T-helper 1 cell treated with Interleukin-12 subunit alpha and Interleukin-12 subunit beta and Interleukin-4 antibody, amounts not matched to agents 30 μg/mL and 1 μg/mL, for 36 hours (primary cell): ENCODE measurements around the gene DCUN1D1.

ENCODE experiments used
- H3K27ac Mint-ChIP-seq: one replicate; pipeline ENCODE4 v1.8.0; 2021; ENCODE audit warnings: mild to moderate bottlenecking, mixed read lengths
- H3K27me3 Mint-ChIP-seq: one replicate; pipeline ENCODE4 v1.8.0; 2021; ENCODE audit warnings: low read depth, mixed read lengths
- H3K36me3 Mint-ChIP-seq: one replicate; pipeline ENCODE4 v1.8.0; 2021; ENCODE audit warnings: low read depth, mixed read lengths
- H3K4me1 Mint-ChIP-seq: one replicate; pipeline ENCODE4 v1.8.0; 2021; ENCODE audit warnings: low read depth, mixed read lengths
- H3K4me3 Mint-ChIP-seq: one replicate; pipeline ENCODE4 v1.8.0; 2021; ENCODE audit warnings: mild to moderate bottlenecking, moderate library complexity, mixed read lengths
- H3K9me3 Mint-ChIP-seq: one replicate; pipeline ENCODE4 v1.8.0; 2021; ENCODE audit warnings: mixed read lengths

The DCUN1D1 gene

DNA sequence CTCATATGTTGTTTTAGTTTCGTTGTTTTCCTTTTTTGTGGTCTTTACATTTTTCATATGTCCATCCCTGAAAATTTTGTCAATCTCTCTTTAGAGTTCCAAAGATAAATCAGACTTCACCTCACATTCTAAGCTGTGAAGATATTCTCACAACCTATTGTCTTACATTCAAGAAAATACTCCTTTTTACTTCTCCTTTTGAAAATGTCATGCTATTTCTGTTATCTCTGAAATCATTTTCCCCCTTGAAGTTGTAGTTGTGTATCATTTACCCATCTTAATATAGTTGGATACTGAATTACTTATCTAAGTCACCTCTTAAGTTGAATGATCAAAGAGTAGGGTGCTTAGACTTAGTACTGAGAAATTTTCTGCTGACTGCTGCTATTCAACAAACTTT lies 74.3 kb downstream of the DCUN1D1 start:
- peaks cover 21% of the 10 kb centered on the region for H3K36me3 Mint-ChIP-seq
- H3K9me3 Mint-ChIP-seq: no peaks in the 10 kb centered on the region
- H3K27ac Mint-ChIP-seq: no peak overlapping the region
- no peaks in the 10 kb centered on the region for H3K27me3 Mint-ChIP-seq
- peaks cover 12% of the 10 kb centered on the region for H3K4me1 Mint-ChIP-seq
- no peak overlapping the region for H3K4me3 Mint-ChIP-seq

- H3K4me3 Mint-ChIP-seq: no peak overlapping the region
- H3K27ac Mint-ChIP-seq: no peak overlapping the region
- H3K27me3 Mint-ChIP-seq: no peaks in the 10 kb centered on the region
- peaks cover 21% of the 10 kb centered on the region for H3K36me3 Mint-ChIP-seq
- no peaks in the 10 kb centered on the region for H3K9me3 Mint-ChIP-seq
- H3K4me1 Mint-ChIP-seq: peaks cover 10% of the 10 kb centered on the region
Observed at GRCh38 chr3:182905623-182906022, 74.7 kb downstream of the DCUN1D1 start.

DNA sequence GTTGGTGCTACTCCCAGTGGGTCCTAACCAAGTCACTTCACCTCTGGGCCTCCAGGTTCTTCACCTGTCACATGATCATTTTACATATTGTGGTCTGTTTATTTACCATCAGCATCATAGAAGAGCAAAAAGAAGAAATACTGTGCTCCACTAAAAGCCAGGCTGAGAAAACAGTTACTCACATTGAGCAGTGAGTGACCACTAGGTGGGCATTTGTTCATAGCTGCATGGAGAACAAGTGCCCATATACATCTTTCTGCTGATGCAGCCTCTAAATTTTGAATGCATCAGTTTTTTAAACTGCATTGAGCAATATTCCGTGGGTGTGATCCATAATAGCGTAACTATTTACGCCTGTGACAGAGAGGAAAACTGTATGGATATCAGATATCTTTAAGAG lies 76.2 kb downstream of the DCUN1D1 start:
- no peak overlapping the region for H3K27ac Mint-ChIP-seq
- no peak overlapping the region for H3K4me3 Mint-ChIP-seq
- peaks cover 27% of the 10 kb centered on the region for H3K36me3 Mint-ChIP-seq
- H3K27me3 Mint-ChIP-seq: no peaks in the 10 kb centered on the region
- H3K9me3 Mint-ChIP-seq: no peaks in the 10 kb centered on the region
- peaks cover 2% of the 10 kb centered on the region for H3K4me1 Mint-ChIP-seq

DNA sequence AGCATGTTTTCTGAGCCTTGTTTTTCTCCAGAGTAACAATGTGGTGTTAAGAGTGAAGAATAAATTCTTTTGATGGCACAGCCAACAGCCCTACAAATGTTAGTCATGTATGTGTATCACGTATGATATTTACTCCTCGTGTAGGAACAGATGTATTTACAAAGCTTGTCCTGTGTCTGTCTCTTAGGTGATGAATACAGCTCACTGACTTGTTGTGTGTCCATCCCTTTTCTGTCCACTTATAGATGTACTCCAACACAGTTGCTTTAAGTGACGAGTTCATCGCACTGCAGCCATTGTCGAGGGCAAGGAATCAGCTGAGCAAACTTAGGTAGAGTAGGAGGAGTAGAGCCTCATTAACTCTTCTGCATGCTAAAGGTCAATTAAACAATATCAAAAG lies 78.1 kb downstream of the DCUN1D1 start:
- H3K9me3 Mint-ChIP-seq: no peaks in the 10 kb centered on the region
- H3K36me3 Mint-ChIP-seq: peaks cover 23% of the 10 kb centered on the region
- no peak overlapping the region for H3K27ac Mint-ChIP-seq
- no peaks in the 10 kb centered on the region for H3K4me1 Mint-ChIP-seq
- no peaks in the 10 kb centered on the region for H3K27me3 Mint-ChIP-seq
- no peak overlapping the region for H3K4me3 Mint-ChIP-seq

- Mint-ChIP-seq H3K36me3 (peaks cover 18% of the 10 kb centered on the region), H3K4me3 (no peak overlapping the region), H3K27me3 (no peaks in the 10 kb centered on the region), H3K9me3 (no peaks in the 10 kb centered on the region), H3K4me1 (no peaks in the 10 kb centered on the region), H3K27ac (no peak overlapping the region)
Observed at GRCh38 chr3:182896553-182896952, 83.8 kb downstream of the DCUN1D1 start.

DNA sequence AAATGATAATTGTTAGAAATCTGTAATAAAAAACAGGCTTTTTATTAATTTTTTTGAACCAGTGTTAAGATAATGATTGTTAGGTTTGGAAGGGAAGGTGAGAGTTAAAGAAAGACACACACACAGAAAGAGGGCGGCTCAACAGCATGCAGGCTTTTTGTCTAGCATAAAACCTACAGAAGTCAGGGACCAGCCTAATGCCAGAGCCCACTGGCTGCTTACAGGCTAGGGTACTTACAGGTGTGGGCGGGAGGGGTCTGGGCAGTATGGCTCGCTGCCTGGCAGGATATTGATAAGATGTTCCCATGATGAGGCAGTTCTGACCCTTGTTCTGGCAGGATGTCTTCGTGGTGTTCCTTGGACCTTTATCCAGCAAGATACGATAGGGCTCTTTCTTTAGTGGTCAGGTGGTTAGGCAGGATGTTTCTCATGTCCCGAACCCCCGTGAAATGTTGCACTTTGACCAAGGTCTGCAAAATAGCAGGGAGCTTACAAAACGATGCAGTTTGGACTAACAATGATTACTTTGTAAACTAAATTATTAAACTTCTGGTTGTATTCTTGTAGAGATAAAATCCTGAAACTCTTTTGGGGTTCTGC lies 84.7 kb downstream of the DCUN1D1 start:
- peaks cover 22% of the 10 kb centered on the region for H3K36me3 Mint-ChIP-seq
- no peaks in the 10 kb centered on the region for H3K9me3 Mint-ChIP-seq
- H3K4me1 Mint-ChIP-seq: no peaks in the 10 kb centered on the region
- no peaks in the 10 kb centered on the region for H3K27me3 Mint-ChIP-seq
- H3K4me3 Mint-ChIP-seq: no peak overlapping the region
- no peak overlapping the region for H3K27ac Mint-ChIP-seq

DNA sequence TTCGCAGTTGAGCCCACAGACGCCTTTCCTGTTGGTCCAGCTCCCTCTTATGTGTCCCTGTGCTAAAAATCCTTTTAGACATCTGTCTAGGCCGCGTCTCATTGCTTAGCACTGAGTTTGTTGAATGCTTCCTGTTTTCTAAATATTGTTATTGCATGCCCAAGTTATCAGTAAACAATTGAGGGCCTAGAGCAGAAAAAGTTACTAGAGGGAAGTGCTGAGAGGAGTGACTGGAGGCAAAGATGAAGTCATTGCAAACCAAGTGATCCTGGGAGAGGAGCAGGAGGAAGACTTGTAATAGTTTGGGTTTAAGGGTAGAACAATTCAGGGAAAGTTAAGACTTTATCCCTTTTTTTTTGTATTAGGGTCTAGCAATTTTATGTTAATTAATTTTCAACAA lies 88.1 kb downstream of the DCUN1D1 start:
- no peak overlapping the region for H3K27ac Mint-ChIP-seq
- H3K27me3 Mint-ChIP-seq: no peaks in the 10 kb centered on the region
- no peak overlapping the region for H3K4me3 Mint-ChIP-seq
- H3K4me1 Mint-ChIP-seq: no peaks in the 10 kb centered on the region
- peaks cover 26% of the 10 kb centered on the region for H3K36me3 Mint-ChIP-seq
- H3K9me3 Mint-ChIP-seq: no peaks in the 10 kb centered on the region

GRCh38 chr3:182891364-182891763 lies 89.0 kb downstream of the DCUN1D1 start:
- H3K36me3 Mint-ChIP-seq: peaks cover 29% of the 10 kb centered on the region
- H3K4me1 Mint-ChIP-seq: no peaks in the 10 kb centered on the region
- H3K27me3 Mint-ChIP-seq: no peaks in the 10 kb centered on the region
- H3K9me3 Mint-ChIP-seq: no peaks in the 10 kb centered on the region
- no peak overlapping the region for H3K4me3 Mint-ChIP-seq
- H3K27ac Mint-ChIP-seq: no peak overlapping the region

DNA sequence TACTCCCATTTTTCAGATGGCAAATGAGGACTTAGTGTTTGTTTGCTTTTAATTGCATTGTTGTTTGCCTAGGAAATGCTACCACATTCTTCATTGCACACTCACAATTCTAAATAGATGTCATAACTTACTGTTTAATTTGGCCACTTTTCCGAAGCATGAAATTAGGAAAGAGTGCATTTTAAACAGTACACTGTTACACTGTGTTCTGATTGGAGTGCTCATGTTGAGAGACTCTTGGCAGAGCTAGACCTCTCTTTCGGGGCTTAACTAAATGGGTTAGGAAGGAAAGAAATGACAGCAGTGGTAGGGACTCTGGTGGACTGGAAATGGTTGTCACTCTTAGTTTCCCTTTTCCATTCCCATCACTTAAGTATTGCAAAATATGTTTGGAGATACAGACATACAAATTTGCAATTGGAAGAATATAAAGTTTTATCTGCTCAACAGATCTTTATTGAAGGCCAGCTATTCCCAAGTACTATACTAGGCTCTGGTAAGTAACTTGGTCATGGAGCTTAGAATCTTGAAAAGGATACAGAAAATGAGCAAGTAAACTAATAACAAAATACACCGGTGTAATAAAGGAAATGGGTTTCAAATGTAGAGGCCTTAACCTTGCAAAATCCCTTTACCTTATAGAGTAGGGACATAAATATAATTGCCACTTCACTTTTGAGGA lies 90.2 kb downstream of the DCUN1D1 start:
- no peak overlapping the region for H3K4me3 Mint-ChIP-seq
- H3K27me3 Mint-ChIP-seq: no peaks in the 10 kb centered on the region
- no peaks in the 10 kb centered on the region for H3K4me1 Mint-ChIP-seq
- no peak overlapping the region for H3K27ac Mint-ChIP-seq
- H3K36me3 Mint-ChIP-seq: peaks cover 31% of the 10 kb centered on the region
- no peaks in the 10 kb centered on the region for H3K9me3 Mint-ChIP-seq
